GM18861 (cell line): Measurements from ENCODE around the gene SRGAP3.

Source experiments
- ATAC-seq: cut with Tn5 transposase; IDR thresholded peaks from one replicate; pipeline ENCODE4 v1.9.1; 2021; ENCODE audit not compliant: unreplicated experiment

Gene SRGAP3

DNA sequence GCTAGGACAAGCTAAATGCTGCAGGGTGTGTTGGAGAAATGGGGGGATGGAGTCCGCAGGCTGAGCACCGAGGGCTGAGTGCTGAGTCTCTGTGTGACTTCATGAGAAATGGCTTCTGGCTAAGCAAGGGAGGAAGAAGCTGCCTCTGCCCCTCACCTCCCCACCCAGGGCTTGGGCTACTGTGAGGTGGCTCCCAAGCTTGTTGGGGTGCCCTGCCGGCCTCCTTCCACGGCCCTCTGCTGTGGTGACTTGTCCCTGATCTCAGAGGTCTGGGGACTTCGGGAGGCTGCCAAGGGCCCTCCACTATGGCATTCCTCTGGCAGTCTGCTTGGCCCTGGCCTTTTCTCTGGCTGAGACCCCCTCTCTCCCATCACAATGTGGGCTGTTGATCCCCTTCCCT is 256.1 kb downstream of the SRGAP3 start:
- no peak for ATAC-seq

GRCh38 chr3:8992854-8993253 is 256.6 kb downstream of the SRGAP3 start:
- ATAC-seq: no peak

- ATAC-seq: no peak
These were observed 257.2 kb downstream of the SRGAP3 start for GRCh38 chr3:8992199-8992598.

DNA sequence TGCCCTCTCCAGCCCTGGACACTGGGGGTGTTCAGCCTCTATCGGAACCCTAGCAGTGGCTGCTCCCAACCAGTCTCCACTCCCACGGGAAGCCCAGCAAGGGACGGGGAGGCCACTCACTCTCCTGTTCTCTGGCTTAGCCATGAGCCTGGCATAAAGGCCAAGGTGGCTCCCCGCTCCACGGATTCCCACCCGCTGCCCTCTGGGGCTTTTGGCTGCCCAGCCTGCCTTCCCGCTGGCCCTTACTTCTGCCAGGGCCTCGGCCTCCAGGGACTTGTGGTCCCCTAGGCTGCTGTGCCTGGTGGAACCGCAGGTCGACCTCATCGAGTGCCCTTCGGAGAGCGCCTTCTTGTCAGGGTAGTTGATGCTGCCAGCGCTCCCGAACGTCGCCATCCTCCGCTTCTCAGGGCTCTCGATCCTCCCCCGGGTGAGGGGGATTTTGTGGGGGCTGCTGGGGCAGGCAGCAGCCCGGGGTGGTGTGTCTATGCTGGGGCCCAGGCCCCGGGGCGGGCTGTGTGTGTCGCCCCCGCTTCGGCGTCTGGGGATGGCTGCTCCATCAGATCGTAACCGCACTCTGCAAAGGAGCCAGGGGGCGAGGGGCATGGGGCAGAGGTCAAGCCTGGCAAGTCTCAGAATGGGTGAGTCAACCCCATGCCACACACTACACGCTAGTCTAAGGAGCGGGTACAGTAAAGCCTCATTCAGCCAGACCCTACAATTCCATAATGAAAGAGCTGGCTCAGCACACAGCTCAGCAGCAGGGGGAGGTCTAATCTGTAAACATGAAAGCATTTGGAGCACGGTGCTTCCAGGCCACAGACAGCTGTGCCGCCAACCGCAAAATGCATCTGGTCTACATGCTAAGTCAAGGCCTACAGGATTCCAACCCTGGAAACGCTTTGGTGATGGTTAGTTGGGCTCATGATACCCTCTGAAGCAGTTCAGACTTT is 258.9 kb downstream of the SRGAP3 start:
- ATAC-seq: no peak

- no peak for ATAC-seq
These were observed 260.5 kb downstream of the SRGAP3 start for GRCh38 chr3:8988791-8989558.

DNA sequence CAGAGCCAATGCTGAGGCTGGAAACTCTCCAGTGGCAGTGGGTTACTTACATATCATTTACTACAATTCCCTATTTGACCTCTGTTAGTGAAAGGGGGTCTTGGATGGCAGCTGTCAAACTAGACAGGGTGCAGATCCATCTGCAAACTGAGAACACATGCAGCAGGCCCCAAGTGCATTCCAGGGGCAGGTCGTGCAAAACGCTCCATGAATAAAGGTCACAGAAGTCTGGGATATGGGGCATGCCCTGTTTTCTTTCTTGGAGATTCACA is 261.1 kb downstream of the SRGAP3 start:
- ATAC-seq: no peak

DNA sequence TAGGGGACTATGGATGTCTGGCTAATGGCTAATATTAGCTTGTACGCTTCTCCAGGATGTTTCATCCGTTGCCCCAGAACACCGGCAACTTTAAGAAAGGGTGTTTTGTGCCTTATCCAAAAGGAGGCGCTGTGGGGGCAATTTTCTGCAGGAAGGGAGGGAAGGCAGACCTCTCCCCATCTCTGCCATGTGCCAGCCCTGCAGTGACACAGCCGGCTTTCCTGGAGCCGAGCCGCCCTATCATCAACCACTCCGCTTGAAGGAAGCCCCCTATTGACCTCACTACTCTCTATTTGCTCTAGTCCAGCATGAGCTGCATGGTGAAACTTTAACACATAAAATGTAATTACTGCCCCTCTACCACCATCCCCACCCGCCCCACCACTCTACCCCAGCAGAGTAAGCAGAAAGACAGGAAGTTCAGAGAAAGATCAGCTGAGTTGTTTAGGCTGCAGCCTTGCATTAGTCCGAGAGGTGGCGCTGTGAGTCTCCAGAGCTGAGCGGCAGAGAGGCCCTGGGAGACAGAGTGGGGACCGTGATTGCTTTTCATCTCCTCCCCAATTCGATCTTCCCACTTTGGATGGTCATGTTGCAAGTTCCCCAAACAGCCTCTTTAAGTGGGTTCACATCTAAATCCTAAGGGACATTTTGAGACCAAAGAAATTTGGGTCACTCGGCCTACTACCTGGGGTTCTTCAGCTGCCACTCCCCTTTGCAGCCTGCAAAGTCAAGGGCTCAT is 261.6 kb downstream of the SRGAP3 start:
- peak; percentile 77 for ATAC-seq

- no peak for ATAC-seq
These were observed 262.2 kb downstream of the SRGAP3 start for GRCh38 chr3:8987226-8987625.

- no peak for ATAC-seq
These were observed 262.7 kb downstream of the SRGAP3 start for GRCh38 chr3:8986741-8987140.

GRCh38 chr3:8985876-8986275 is 263.6 kb downstream of the SRGAP3 start:
- ATAC-seq: no peak

DNA sequence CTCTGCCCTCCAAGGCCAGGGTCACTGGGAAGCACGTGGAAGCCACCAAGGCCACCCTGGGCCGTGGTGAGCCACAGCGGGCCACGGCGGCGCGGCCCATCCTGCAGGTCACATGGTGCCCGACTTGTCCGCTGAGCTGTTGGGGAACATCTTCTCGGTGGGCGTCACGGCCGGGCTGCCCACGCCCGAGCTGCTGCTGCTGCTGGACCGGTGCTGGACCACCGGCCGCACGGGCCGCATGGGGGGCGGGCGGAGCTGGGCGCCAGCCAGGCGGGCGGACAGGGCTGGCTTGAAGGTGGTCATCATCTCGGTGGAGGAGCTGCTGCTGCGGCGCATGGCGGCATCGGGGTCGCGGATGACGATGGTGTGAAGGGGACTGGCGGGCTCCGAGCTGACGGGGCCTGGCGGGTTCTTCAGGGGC is 264.0 kb downstream of the SRGAP3 start:
- no peak for ATAC-seq

DNA sequence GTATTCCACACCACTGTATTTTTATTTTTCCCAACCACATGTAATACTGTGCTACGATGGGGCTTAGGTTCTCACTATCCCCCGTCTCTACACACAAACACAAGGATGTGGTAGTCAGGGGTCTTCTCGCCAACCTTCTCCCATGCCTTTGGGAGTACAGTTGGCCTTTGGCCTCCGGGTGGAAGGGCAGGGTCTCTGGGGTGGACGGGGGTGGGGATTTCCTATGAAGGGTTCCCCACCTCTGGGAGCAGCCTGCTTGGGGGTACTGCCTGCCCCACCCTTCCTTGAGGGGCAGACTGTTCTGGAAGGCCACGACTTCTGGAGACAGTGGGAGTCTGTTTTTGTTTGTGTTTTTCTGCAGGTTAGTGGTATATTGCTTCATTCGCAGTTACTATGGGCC is 264.9 kb downstream of the SRGAP3 start:
- no peak for ATAC-seq

DNA sequence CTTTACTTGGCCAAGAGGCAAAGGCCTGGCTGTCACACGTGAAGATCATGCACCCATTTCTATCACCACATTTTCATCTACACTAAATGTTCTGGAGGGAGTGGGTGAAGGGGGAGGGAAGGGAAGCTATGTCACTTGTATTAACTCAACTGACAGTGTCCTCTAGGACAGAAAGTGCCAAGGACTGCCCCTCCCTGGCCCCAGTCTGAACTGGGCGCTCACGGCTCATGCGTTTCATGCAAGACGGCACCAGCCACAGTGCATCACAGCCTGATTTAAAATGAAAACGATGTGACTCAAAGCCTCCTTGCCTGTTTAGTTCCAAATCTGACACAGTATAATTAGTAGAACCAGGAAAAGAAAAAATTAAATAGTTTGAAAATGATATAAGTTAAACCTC is 265.4 kb downstream of the SRGAP3 start:
- ATAC-seq: no peak

- no peak for ATAC-seq
These were observed 265.9 kb downstream of the SRGAP3 start for GRCh38 chr3:8983591-8983990.

GRCh38 chr3:8983026-8983425 is 266.4 kb downstream of the SRGAP3 start:
- ATAC-seq: no peak

GRCh38 chr3:8982509-8982908 is 266.9 kb downstream of the SRGAP3 start:
- no peak for ATAC-seq

DNA sequence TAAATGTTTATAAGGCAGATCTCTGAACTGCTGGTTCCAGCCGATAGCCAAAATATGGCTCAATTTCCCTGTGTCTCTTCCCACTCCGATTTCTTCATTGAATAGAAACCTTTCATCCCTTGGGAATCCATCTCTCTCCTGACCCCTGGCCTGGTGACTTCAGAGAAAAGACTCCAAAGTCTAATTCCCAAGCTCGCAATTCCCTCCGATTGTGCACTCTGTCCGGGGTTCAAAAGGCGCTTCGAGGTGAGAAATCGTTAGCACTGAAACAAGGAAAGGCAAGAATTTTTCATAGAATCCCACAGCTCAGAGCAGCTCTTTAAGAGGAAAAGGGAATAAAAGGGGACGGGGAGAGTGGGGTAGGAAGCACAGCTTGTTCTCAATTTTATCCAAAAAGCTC is 267.7 kb downstream of the SRGAP3 start:
- no peak for ATAC-seq

- no peak for ATAC-seq
These were observed 268.1 kb downstream of the SRGAP3 start for GRCh38 chr3:8981296-8981695.

DNA sequence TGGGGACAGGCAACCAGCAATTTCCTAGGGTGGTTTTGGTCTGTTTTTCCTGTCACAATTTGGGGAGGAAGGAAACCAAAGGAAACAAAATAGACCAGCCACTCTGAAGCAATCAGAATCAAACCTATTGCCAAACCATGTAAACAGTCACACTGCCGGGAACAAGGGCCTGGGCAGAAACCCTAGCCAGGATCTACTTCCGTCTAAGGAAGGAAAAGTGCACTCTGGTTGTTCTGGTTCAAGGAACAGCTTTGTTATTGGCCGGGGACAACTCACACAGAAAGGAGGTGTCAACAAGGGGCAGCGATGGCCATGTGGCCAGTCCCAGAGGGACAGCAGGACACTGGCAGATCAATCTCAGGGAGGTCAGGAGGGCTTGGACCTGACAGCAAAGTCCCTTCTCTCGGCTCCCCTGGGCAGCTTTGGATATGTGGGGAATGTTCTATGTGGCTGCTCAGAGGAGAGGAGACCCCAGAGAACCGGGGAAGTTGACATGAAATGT is 268.6 kb downstream of the SRGAP3 start:
- ATAC-seq: no peak

DNA sequence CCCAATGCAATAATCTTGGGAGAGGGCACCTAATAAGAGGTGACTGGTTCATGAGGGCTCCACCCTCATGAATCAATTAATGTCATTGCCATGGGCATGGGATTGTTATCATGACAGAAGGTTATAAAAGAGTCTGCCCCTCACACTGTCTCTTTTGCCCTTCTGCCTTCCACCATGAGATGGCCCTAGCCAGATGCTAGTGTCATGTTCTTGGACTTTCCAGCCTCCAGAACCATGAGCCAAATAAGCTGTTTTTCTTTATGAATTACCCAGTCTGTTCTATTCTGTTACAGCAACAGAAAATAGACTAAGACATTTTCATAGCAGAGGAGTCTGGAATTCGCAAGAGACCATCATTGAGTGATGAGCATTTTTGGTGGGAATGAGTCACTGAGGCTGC is 270.2 kb downstream of the SRGAP3 start:
- no peak for ATAC-seq

- ATAC-seq: no peak
These were observed 270.9 kb downstream of the SRGAP3 start for GRCh38 chr3:8978551-8978950.
